Endothelial cell of umbilical vein (primary cell): ENCODE results near the gene NRF1.

Source experiments
- CTCF ChIP-seq, 2 donors: IDR thresholded peaks; 1 replicate in 1 of 2; 2 replicates in 1 of 2; pipeline ENCODE4 v1.5.1; 2011; ENCODE audit warnings: low read length in 2 of 2, mild to moderate bottlenecking in 2 of 2, moderate library complexity in 2 of 2, control low read depth in 1 of 2, inconsistent platforms in 1 of 2, low read depth in 1 of 2; ENCODE audit not compliant: insufficient read depth in 1 of 2; ENCODE audit errors: extremely low read depth in 1 of 2
- EZH2 ChIP-seq: IDR thresholded peaks from 2 replicates; pipeline ENCODE4 v1.6.1; 2012; ENCODE audit warnings: borderline replicate concordance, low read depth, mild to moderate bottlenecking, moderate library complexity, low read length, inconsistent platforms; ENCODE audit not compliant: severe bottlenecking
- MAX ChIP-seq: IDR thresholded peaks from 2 replicates; pipeline ENCODE4 v1.6.1; 2011; ENCODE audit not compliant: insufficient read depth, insufficient read length
- POLR2A ChIP-seq: IDR thresholded peaks from 2 replicates; pipeline ENCODE4 v1.6.1; 2012; ENCODE audit warnings: low read depth, mild to moderate bottlenecking, control low read depth, low read length
- POLR2AphosphoS5 ChIP-seq: IDR thresholded peaks from 2 replicates; pipeline ENCODE4 v1.6.1; 2012; ENCODE audit warnings: low read depth, mild to moderate bottlenecking, control low read depth, low read length, moderate library complexity; ENCODE audit not compliant: insufficient read depth

GRCh38 chr7:129615018-129615417 is 3.5 kb downstream of the NRF1 start:
- TF ChIP-seq CTCF (IDR thresholded peaks at IDR 0.05; ENCODE audit: extremely low read depth in 1 of 2, insufficient read depth in 1 of 2, low read depth in 1 of 2, low read length in 2 of 2) (no peak), POLR2A (no peak), EZH2 (no peak), MAX (no peak), POLR2AphosphoS5 (no peak)
